GM12878 (cell line): ENCODE measurements around the gene ARMC2. TPM values are rescaled to one million over a fixed set of nuclear protein-coding genes. Genes with fewer than 3 reads are reported as not detected.

ENCODE experiments used
- ATAC-seq: fragments of 200-7000 bp; cut with Tn5 transposase; 3 replicates; pipeline ENCODE4 v1.9.1; 2020; ENCODE audit warnings: mild to moderate bottlenecking, moderate library complexity
- BruUV-seq: library from RNA; stranded (reverse); fragments of 400-500 nt; replicated peaks from 2 replicates; lab custom pipeline; 2021; lab: Mats Ljungman, UMichigan
- CTCF ChIA-PET: fragments of 300-600 bp; sonication (Branson Sonifier 250); formaldehyde crosslinking; extraction: SDS; loops from one replicate; lab custom pipeline; 2021; ENCODE audit warnings: inconsistent platforms; lab: Yijun Ruan, JAX
- POLR2A ChIA-PET: fragments of 350-600 bp; formaldehyde crosslinking; extraction: SDS; loops from one replicate; lab custom pipeline; 2021; ENCODE audit warnings: inconsistent platforms; lab: Charles Lee
- RAD21 ChIA-PET: fragments of 300-600 bp; sonication (Branson Sonifier 250); formaldehyde crosslinking; loops from one replicate; lab custom pipeline; 2023; ENCODE audit warnings: antibody characterized with exemption; ENCODE audit not compliant: unreplicated experiment; lab: Charles Lee
- SMC1A ChIA-PET: fragments of 300-600 bp; sonication (Branson Sonifier 250); formaldehyde crosslinking; loops from one replicate; lab custom pipeline; 2023; ENCODE audit not compliant: unreplicated experiment, uncharacterized antibody; lab: Charles Lee
- DNase-seq: peaks from one replicate; pipeline ENCODE4 v3.0.0-alpha.2; 2011; ENCODE audit warnings: low read depth, low spot score
- FAIRE-seq: peaks from 3 replicates; lab custom pipeline; 2011; peaks lifted over from hg19 to GRCh38; lab: Jason Lieb, UNC
- H2AFZ ChIP-seq: 2 replicates; pipeline ENCODE4 v1.6.0; 2011; ENCODE audit warnings: low read depth, low read length, control low read depth; ENCODE audit not compliant: control insufficient read depth
- H3K27ac ChIP-seq: 2 replicates; pipeline ENCODE4 v1.5.1; 2011; ENCODE audit warnings: control low read depth; ENCODE audit not compliant: control insufficient read depth, insufficient read depth
- H3K27me3 ChIP-seq, 2 experiments: replicated peaks in 1 of 2; 2 replicates each; pipeline versions ENCODE4 v1.6.0 to v1.6.1; 2011; ENCODE audit warnings: low read length in 1 of 2; ENCODE audit not compliant: control insufficient read depth in 2 of 2, insufficient read depth in 2 of 2
- H3K36me3 ChIP-seq, 2 experiments: 2 replicates each; pipeline ENCODE4 v1.5.1; 2011; ENCODE audit warnings: low read length in 1 of 2; ENCODE audit not compliant: control insufficient read depth in 2 of 2, insufficient read depth in 2 of 2
- H3K4me1 ChIP-seq: 2 replicates; pipeline ENCODE4 v1.6.1; 2011; ENCODE audit warnings: mild to moderate bottlenecking, low read length, moderate library complexity, mixed read lengths; ENCODE audit not compliant: control insufficient read depth, insufficient read depth
- H3K4me2 ChIP-seq: 2 replicates; pipeline ENCODE4 v1.6.0; 2011; ENCODE audit warnings: control low read depth; ENCODE audit not compliant: control insufficient read depth, insufficient read depth
- H3K4me3 ChIP-seq: fragments of 200-600 bp; sonication (generic); 2 replicates; pipeline ENCODE4 v1.5.1; 2016
- H3K79me2 ChIP-seq: 2 replicates; pipeline ENCODE4 v1.6.0; 2011; ENCODE audit warnings: low read length; ENCODE audit not compliant: control insufficient read depth, insufficient read depth
- H3K9ac ChIP-seq: 2 replicates; pipeline ENCODE4 v1.8.0; 2011; ENCODE audit warnings: low read length, control low read depth, mixed read lengths; ENCODE audit not compliant: control insufficient read depth, insufficient read depth
- H3K9me3 ChIP-seq: replicated peaks from 3 replicates; pipeline ENCODE4 v1.5.1; 2011; ENCODE audit warnings: mild to moderate bottlenecking, low read length; ENCODE audit not compliant: control insufficient read depth, insufficient read depth
- H4K20me1 ChIP-seq: 2 replicates; pipeline ENCODE4 v1.6.0; 2011; ENCODE audit not compliant: control insufficient read depth, insufficient read depth
- BCL11A ChIP-seq: IDR thresholded peaks from 2 replicates; pipeline ENCODE4 v1.6.1; 2011; ENCODE audit warnings: low read depth, low read length
- BMI1 ChIP-seq: fragments of 450-650 bp; IDR thresholded peaks from 2 replicates; pipeline ENCODE4 v1.6.1; 2016; ENCODE audit warnings: mild to moderate bottlenecking, moderate library complexity, borderline replicate concordance
- CHD4 ChIP-seq: fragments of 200-600 bp; sonication (generic); IDR thresholded peaks from 2 replicates; pipeline ENCODE4 v1.6.1; 2016; ENCODE audit warnings: mild to moderate bottlenecking
- EED ChIP-seq: sonication (generic); IDR thresholded peaks from 2 replicates; pipeline ENCODE4 v1.6.1; 2016; ENCODE audit warnings: antibody characterized with exemption, low read depth
- EGR1 ChIP-seq, 2 experiments: IDR thresholded peaks; 1 replicate in 1 of 2; 2 replicates in 1 of 2; pipeline ENCODE4 v1.6.1; 2011 to 2012; ENCODE audit warnings: low read depth in 2 of 2, low read length in 2 of 2, borderline replicate concordance in 1 of 2, mild to moderate bottlenecking in 1 of 2, moderate library complexity in 1 of 2
- HDGF ChIP-seq: fragments of 450-650 bp; IDR thresholded peaks from 2 replicates; pipeline ENCODE4 v1.6.1; 2016; ENCODE audit warnings: antibody characterized with exemption
- IKZF2 ChIP-seq, 2 experiments: fragments of 450-650 bp; IDR thresholded peaks; 2 replicates each; pipeline ENCODE4 v1.6.1; 2017; ENCODE audit warnings: mild to moderate bottlenecking in 2 of 2, moderate library complexity in 2 of 2
- KLF5 ChIP-seq: fragments of 450-650 bp; IDR thresholded peaks from 2 replicates; pipeline ENCODE4 v1.6.1; 2014; ENCODE audit warnings: mild to moderate bottlenecking; ENCODE audit not compliant: partially characterized antibody
- NFYA ChIP-seq: IDR thresholded peaks from 2 replicates; pipeline ENCODE4 v1.6.1; 2011; ENCODE audit warnings: low read depth, mild to moderate bottlenecking, low read length, improper control_type of control experiment, borderline replicate concordance
- RCOR1 ChIP-seq: conservative IDR thresholded peaks from 2 replicates; pipeline ENCODE4 v1.6.1; 2012; ENCODE audit warnings: low read depth, low read length, improper control_type of control experiment
- SPI1 ChIP-seq: IDR thresholded peaks from 2 replicates; pipeline ENCODE4 v1.6.1; 2011; ENCODE audit warnings: low read depth, mild to moderate bottlenecking, low read length, moderate library complexity, borderline replicate concordance; ENCODE audit not compliant: insufficient read depth
- USF2 ChIP-seq: IDR thresholded peaks from 2 replicates; pipeline ENCODE4 v1.6.1; 2011; ENCODE audit warnings: low read depth, low read length, improper control_type of control experiment, borderline replicate concordance
- YY1 ChIP-seq: IDR thresholded peaks from 2 replicates; pipeline ENCODE4 v1.6.1; 2011; ENCODE audit warnings: low read depth, mild to moderate bottlenecking, low read length
- WGBS: methylation state at CpG from one replicate; pipeline ENCODE4 v1.1.6; 2016; ENCODE audit warnings: low lambda C conversion rate; ENCODE audit not compliant: insufficient replicate concordance, insufficient coverage; ENCODE audit errors: missing lambda C conversion rate; 5-methylcytosine and 5-hydroxymethylcytosine counted together
- in situ Hi-C: fragments of 300-500 bp; cut with MboI; formaldehyde crosslinking; loops from 9 replicates; pipeline ENCODE4 v1.14.3; 2018; ENCODE audit warnings: mixed read lengths
- intact Hi-C: fragments of 100-400 bp; cut with micrococcal nuclease; formaldehyde crosslinking; loops from one replicate; pipeline ENCODE4 v1.14.2; 2022; ENCODE audit not compliant: unreplicated experiment
- polyA plus RNA-seq, 11 experiments: library from polyadenylated mRNA; depleted of rRNA in 4 of 11; unstranded in 6 of 11; stranded (reverse) in 5 of 11; fragments of >200 nt; fragmentation: Nextera tagmentation in 4 of 11; fragmentation: Illumina TruSeq in 1 of 11; extraction: Ambion mirVana in 4 of 11; extraction: Trizol in 1 of 11; gene quantifications; 1 replicate in 1 of 11; 2 replicates in 10 of 11; pipeline versions ENCODE4 v1.2.1 to v1.2.3, GENCODE V29; 2011 to 2016; ENCODE audit warnings: inconsistent platforms in 2 of 11, missing spikeins in 2 of 11, low read depth in 1 of 11
- total RNA-seq, 4 experiments: library from RNA; depleted of rRNA in 3 of 4; stranded (reverse); fragments of >200 nt in 3 of 4; fragmentation: Illumina TruSeq in 1 of 4; extraction: Trizol in 1 of 4; gene quantifications; 2 replicates each; pipeline versions ENCODE4 v1.2.1 to v1.2.3, GENCODE V29; 2013 to 2021
- TF ChIP-seq, protein P1 (sequence below): fragments of 450-650 bp; IDR thresholded peaks from 2 replicates; pipeline ENCODE4 v1.6.1; 2017; ENCODE audit warnings: antibody characterized with exemption, mild to moderate bottlenecking, moderate library complexity

The ARMC2 gene
- total and polyA plus RNA-seq, 10 of the 15 experiments (the other 5 are each of a cell fraction or from before 2014, with no cell fraction given): 0.06 to 0.33 (median 0.21) TPM; not detected in 5

GRCh38 chr6:108870357-108870756 is 22.1 kb downstream of the ARMC2 start (continued):
- no peak for TF ChIP-seq IKZF2 (IDR thresholded peaks at IDR 0.05)
- no peak for TF ChIP-seq HDGF
- TF ChIP-seq, protein P1, sequence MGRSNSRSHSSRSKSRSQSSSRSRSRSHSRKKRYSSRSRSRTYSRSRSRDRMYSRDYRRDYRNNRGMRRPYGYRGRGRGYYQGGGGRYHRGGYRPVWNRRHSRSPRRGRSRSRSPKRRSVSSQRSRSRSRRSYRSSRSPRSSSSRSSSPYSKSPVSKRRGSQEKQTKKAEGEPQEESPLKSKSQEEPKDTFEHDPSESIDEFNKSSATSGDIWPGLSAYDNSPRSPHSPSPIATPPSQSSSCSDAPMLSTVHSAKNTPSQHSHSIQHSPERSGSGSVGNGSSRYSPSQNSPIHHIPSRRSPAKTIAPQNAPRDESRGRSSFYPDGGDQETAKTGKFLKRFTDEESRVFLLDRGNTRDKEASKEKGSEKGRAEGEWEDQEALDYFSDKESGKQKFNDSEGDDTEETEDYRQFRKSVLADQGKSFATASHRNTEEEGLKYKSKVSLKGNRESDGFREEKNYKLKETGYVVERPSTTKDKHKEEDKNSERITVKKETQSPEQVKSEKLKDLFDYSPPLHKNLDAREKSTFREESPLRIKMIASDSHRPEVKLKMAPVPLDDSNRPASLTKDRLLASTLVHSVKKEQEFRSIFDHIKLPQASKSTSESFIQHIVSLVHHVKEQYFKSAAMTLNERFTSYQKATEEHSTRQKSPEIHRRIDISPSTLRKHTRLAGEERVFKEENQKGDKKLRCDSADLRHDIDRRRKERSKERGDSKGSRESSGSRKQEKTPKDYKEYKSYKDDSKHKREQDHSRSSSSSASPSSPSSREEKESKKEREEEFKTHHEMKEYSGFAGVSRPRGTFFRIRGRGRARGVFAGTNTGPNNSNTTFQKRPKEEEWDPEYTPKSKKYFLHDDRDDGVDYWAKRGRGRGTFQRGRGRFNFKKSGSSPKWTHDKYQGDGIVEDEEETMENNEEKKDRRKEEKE: no peak
- TF ChIP-seq BMI1: no peak

DNA sequence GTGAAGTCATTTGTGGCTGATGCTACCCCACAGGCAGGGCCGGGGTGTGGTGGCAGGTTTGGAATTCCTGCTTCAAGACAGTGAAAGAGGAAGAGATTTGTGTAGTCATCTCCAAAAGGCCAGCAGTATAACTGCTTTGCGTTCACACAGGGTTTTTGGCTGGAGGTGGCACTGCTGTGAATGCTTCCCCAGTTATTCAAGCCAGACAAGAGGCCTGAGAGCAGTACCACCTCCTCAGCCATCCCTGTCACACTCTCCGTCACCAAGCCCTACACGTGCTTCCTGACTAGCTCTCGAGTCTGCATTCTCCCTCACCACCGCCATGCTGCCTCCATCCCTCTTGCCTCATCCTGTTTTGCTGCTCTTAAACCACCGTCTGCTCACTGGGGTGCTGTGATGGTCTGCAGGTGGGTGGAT is 23.9 kb downstream of the ARMC2 start:
- Histone ChIP-seq H3K4me2 (no peak overlapping the region), H3K27me3 (peaks cover 0 to 12% of the 10 kb centered on the region in 2 experiments; a peak in 2 of 4 replicates), H4K20me1 (no peaks in the 10 kb centered on the region), H3K36me3 (no peaks in the 10 kb centered on the region), H3K4me3 (no peak overlapping the region), H2AFZ (no peak overlapping the region), H3K79me2 (no peaks in the 10 kb centered on the region), H3K4me1 (peaks cover 12% of the 10 kb centered on the region), H3K9ac (no peak overlapping the region), H3K27ac (no peak overlapping the region), H3K9me3 (peaks cover 2% of the 10 kb centered on the region; the same call in 2 of the 3 replicates)
- TF ChIP-seq YY1 (no peak), USF2 (no peak), EED (no peak), KLF5 (no peak), EGR1 (IDR thresholded peaks at IDR 0.05; ENCODE audit: borderline replicate concordance in 1 of 2, low read depth in 2 of 2, low read length in 2 of 2) (no peak), SPI1 (no peak), CHD4 (no peak), RCOR1 (no peak), NFYA (no peak), BCL11A (no peak)
- RAD21 ChIA-PET: interaction anchor here (0.6 kb wide), 1 partner anchor 150 kb away, joined by 3 read pairs; no protein-coding TSS in a partner anchor
- intact Hi-C loops: no loop called here
- DNase-seq (no peak), ATAC-seq (no peak), FAIRE-seq (no peak)
- CTCF ChIA-PET: interaction anchor here (0.5 kb wide), 1 partner anchor 1417 kb away, joined by 3 read pairs; no protein-coding TSS in a partner anchor
- 26% methylated on average over 7 of the region's 7 CpGs for WGBS
- POLR2A ChIA-PET: no interaction called here
- no TSS peak for BruUV-seq
- in situ Hi-C loops: no loop called here
- SMC1A ChIA-PET: no interaction called here
